Lower lobe of right lung (tissue), 2 donors: Measurements from ENCODE around the gene UBE2G1. TPM values are rescaled to one million over a fixed set of nuclear protein-coding genes. Genes with fewer than 3 reads are reported as not detected.
"Not testable (repeated sequence)": the region's sequence is repeated elsewhere in the genome, so short reads cannot be mapped to it uniquely, and the experiment has no call there.

Source experiments
- ATAC-seq, 2 donors: fragments of 200-7000 bp; cut with Tn5 transposase; one replicate each; pipeline ENCODE4 v1.9.1; 2020 to 2022; ENCODE audit warnings: mild to moderate bottlenecking in 2 of 2, moderate library complexity in 2 of 2
- DNase-seq: peaks from one replicate; pipeline ENCODE4 v3.0.0-alpha.2; 2020
- H3K27ac ChIP-seq: fragments of 200-600 bp; one replicate; pipeline ENCODE4 v1.8.0; 2022
- H3K27me3 ChIP-seq: fragments of 200-600 bp; one replicate; pipeline ENCODE4 v1.8.0; 2022; ENCODE audit warnings: low read depth
- H3K36me3 ChIP-seq: fragments of 200-600 bp; one replicate; pipeline ENCODE4 v1.8.0; 2022; ENCODE audit warnings: mild to moderate bottlenecking
- H3K4me1 ChIP-seq: fragments of 200-600 bp; one replicate; pipeline ENCODE4 v1.8.0; 2022
- H3K4me3 ChIP-seq: fragments of 200-600 bp; one replicate; pipeline ENCODE4 v1.8.0; 2022; ENCODE audit warnings: mild to moderate bottlenecking
- H3K9me3 ChIP-seq: fragments of 200-600 bp; one replicate; pipeline ENCODE4 v1.8.0; 2022
- intact Hi-C: fragments of 100-400 bp; cut with DNase I; formaldehyde crosslinking; loops from one replicate; pipeline ENCODE4 v1.11.0; 2022
- total RNA-seq: library from RNA; stranded (reverse); fragmentation: NEBNext Ultra II Directional; extraction: Animal tissue kit (Norgen Biotek cat#: 25700); gene quantifications from one replicate; pipeline ENCODE4 v1.2.1, GENCODE V29; 2021
- TF ChIP-seq, protein P1 (sequence below): fragments of 200-600 bp; IDR thresholded peaks from one replicate; pipeline ENCODE4 v1.8.0; 2022; ENCODE audit warnings: antibody characterized with exemption, mild to moderate bottlenecking
- donor health status: DM: no; HTN: yes; CAD: no; lungs with severe emphysema.

The UBE2G1 gene
- total RNA-seq, 1 donor from 2014 or later = 42.5 TPM

DNA sequence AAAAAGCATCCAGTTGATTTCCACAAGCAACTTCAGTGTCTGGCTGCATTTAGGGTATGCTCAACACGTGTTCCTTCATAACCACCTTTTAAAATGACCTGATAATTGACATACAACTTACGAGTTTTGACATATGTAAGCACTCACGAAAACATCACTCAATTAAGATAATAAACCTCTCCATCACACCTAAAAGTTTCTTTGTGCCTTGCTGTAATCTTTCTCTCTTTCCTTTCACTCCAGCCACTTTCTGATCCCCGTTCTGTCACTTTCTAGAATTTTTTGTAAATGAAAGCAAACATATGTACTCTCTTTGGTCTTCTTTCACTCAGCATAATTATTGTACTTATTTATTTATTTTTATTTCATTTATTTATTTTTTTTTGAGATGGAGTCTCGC lies 20.7 kb upstream of the UBE2G1 start:
- intact Hi-C loops = no loop called here
- no peak overlapping the region for H3K27ac ChIP-seq
- no peak overlapping the region for H3K4me3 ChIP-seq
- no peak for DNase-seq
- H3K4me1 ChIP-seq = no peaks in the 10 kb centered on the region
- TF ChIP-seq, protein P1, sequence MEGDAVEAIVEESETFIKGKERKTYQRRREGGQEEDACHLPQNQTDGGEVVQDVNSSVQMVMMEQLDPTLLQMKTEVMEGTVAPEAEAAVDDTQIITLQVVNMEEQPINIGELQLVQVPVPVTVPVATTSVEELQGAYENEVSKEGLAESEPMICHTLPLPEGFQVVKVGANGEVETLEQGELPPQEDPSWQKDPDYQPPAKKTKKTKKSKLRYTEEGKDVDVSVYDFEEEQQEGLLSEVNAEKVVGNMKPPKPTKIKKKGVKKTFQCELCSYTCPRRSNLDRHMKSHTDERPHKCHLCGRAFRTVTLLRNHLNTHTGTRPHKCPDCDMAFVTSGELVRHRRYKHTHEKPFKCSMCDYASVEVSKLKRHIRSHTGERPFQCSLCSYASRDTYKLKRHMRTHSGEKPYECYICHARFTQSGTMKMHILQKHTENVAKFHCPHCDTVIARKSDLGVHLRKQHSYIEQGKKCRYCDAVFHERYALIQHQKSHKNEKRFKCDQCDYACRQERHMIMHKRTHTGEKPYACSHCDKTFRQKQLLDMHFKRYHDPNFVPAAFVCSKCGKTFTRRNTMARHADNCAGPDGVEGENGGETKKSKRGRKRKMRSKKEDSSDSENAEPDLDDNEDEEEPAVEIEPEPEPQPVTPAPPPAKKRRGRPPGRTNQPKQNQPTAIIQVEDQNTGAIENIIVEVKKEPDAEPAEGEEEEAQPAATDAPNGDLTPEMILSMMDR = no peak
- H3K9me3 ChIP-seq = no peaks in the 10 kb centered on the region
- no peaks in the 10 kb centered on the region for H3K36me3 ChIP-seq
- ATAC-seq = no peak
- no peaks in the 10 kb centered on the region for H3K27me3 ChIP-seq

DNA sequence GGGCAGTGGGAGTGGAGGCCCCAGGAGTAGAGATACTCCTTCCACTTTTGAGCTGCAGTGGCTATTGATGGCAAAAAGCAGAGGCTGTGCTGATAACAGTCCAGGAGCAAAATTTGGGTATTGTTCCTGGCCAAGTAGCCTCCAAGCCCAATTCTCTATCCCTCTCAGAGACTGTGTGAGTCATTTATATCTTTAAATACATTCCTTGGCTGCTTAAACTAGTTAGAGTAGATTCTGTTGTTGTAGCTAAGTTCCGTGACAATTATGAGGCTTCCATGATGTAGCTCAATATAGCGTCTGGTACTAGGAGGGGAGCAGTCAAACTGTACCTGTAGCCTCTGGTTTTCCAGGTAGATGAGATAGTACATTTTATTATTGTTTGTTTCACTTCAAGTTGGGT lies 19.9 kb upstream of the UBE2G1 start:
- intact Hi-C loops = no loop called here
- DNase-seq = no peak
- Histone ChIP-seq H3K4me3 (no peak overlapping the region), H3K4me1 (no peaks in the 10 kb centered on the region), H3K9me3 (no peaks in the 10 kb centered on the region), H3K36me3 (no peaks in the 10 kb centered on the region), H3K27me3 (no peaks in the 10 kb centered on the region), H3K27ac (no peak overlapping the region)
- TF ChIP-seq, protein P1 = no peak
- no peak for ATAC-seq

DNA sequence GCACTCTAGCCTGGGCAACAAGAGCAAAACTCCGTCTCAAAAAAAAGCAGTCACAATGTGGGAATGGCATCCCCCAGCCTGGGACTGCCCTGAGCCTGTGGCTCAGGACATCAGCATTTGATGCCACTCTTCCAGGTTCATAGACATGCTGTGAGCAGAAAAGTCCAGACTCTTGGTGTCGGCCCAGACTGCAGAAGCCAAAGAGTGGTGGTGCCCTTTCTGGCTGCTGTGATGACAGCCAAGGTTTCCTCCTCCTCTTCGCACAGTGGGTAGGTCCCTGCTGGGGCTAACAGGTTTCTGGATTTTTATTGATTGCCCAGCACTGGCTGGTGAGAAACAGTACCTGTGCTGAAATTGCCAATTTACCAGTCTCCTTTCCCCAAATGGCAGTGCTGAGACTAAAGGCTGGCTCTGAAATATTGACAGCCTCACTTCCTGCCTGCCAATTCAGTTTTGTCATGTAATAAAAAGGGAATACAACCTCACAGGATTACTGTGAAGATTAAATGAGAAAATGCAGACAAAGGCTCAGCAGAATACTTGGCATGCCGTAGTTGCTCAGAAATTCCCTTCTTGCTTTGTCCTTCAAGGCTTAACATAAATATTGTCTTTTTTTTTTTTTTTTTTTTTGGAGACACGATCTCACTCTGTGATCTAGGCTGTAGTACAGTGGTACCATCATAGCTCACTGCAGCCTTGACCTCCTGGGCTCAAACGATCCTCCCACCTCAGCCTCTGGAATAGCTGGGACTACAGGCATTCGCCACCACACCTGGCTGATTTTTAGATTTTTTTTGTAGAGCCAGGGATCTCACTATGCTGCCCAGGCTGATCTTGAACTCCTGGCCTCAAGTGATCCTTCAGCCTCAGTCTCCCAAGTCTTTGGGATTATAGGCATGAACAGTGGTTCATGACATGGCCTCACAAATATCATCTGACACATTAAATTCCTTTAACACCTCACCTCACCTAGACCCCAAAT lies 15.5 kb upstream of the UBE2G1 start:
- Histone ChIP-seq H3K36me3 (no peaks in the 10 kb centered on the region), H3K27me3 (no peaks in the 10 kb centered on the region), H3K27ac (no peak overlapping the region), H3K4me3 (no peak overlapping the region), H3K4me1 (no peaks in the 10 kb centered on the region), H3K9me3 (no peaks in the 10 kb centered on the region)
- intact Hi-C loops = no loop called here
- ATAC-seq (no peak), DNase-seq (no peak)
- TF ChIP-seq, protein P1 = no peak

DNA sequence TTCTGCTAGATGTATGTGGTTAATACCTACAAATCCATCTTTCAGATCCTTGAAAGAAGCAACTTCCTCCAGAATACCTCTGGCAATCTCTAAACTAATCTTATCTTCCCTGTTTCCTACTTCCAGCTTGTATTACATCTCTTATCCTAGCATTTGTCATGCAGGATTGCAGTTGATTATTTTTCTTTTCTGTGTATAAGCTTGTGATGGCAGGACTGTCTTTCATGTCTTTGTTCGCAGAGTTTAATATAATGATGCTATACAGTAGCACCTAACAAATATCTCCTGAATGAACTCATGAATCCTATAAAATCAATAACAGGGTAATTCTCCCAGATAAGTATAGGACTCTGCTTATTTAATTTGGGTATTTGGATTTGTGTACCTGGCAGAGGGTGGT lies 12.2 kb upstream of the UBE2G1 start:
- H3K36me3 ChIP-seq = no peaks in the 10 kb centered on the region

DNA sequence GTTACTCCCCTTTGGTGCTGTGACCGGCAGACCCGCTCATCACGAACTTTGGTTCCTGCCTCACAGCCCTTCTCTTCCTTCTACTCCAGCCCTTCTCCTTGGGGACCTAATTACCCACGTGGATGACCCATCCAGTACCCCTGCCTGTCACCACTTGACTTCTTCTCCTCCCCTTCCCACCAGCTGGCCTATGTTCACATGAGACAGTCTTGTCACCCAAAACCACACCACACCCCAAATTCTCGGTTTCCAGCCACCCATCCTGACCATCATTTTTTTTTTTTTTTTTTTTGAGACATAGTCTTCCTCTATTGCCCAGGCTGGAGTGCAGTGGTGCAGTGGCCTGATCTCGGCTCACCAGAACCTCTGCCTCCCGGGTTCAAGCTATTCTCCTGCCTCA lies 10.8 kb upstream of the UBE2G1 start:
- H3K27me3 ChIP-seq, H3K36me3 ChIP-seq, H3K9me3 ChIP-seq, H3K4me3 ChIP-seq, DNase-seq, H3K4me1 ChIP-seq, ATAC-seq, intact Hi-C loops, H3K27ac ChIP-seq: not testable (repeated sequence)

More for the DNA sequence above, 12.2 kb upstream of the UBE2G1 start:
- ATAC-seq = no peak
- intact Hi-C loops = no loop called here
- no peak for DNase-seq
- Histone ChIP-seq H3K9me3 (no peaks in the 10 kb centered on the region), H3K27ac (no peak overlapping the region), H3K4me1 (no peaks in the 10 kb centered on the region), H3K27me3 (no peaks in the 10 kb centered on the region), H3K4me3 (no peak overlapping the region)
- TF ChIP-seq, protein P1 = no peak

DNA sequence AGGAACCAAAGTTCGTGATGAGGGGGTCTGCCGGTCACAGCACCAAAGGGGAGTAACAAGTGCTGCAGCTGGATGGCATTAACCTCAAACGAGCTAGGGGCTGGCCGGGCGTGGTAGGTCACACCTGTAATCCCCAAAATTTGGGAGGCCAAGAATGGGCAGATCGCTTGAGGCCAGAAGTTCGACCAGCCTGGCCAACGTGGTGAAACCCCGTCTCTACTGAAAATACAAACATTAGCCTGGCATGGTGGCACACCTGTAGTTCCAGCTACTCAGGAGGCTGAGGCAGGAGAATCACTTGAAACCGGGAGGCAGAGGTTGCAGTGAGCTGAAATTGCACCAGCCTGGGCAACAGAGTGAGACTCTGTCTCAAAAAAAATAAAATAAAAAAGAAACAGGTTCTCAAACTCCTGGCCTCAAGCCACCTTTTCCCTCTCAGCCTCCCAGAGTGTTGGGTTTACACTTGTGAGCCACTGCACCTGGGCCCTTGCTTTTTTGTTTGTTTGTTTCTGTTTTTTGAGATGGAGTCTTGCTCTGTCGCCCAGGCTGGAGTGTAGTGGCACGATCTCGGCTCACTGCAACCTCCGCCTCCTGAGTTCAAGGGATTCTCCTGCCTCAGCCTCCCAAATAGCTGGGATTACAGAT lies 9.4 kb upstream of the UBE2G1 start:
- H3K27me3 ChIP-seq, ATAC-seq, H3K27ac ChIP-seq, intact Hi-C loops, H3K9me3 ChIP-seq, H3K36me3 ChIP-seq, H3K4me1 ChIP-seq, H3K4me3 ChIP-seq: not testable (repeated sequence)
- DNase-seq = peak; percentile 9
